Measurements from ENCODE around the gene SDCCAG8. TPM values are rescaled to one million over a fixed set of nuclear protein-coding genes. Genes with fewer than 3 reads are reported as not detected.

The SDCCAG8 gene
- total RNA-seq, 1 experiment from 2014 or later: 10.0 TPM

DNA sequence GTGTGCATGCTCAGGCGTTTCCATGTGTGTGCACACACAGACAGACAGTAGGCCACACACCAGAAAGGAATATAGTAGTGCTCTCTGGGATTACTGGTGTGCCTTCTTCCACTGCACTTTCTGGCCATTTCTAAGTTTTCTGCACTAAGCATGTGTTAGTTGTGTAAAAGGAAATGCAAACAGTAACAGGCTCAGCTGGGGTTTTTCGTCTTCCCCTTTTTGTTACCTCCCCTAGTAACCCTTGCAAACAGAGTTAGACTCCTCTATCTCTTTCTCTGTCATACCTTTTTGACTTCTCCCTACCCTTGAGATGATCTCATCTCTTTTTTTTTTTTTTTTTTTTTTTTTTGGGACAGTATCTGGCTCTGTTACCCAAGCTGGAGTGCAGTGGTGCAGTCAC, 196.3 kb downstream of the SDCCAG8 start:
- Histone ChIP-seq H4K20me1 (ENCODE audit: control insufficient read depth, insufficient read depth, insufficient read length) (no peaks in the 10 kb centered on the region), H3K79me1 (ENCODE audit: insufficient read depth, low read depth, low read length, poor library complexity, severe bottlenecking) (no peaks in the 10 kb centered on the region), H3K9ac (ENCODE audit: extremely low read depth, insufficient read length, low read length) (no peak overlapping the region), H2BK20ac (ENCODE audit: low read depth, low read length, poor library complexity, severe bottlenecking) (no peak overlapping the region), H3K23ac (ENCODE audit: insufficient read length, low read depth, low read length) (no peak overlapping the region), H3K4me1 (ENCODE audit: insufficient read depth, low read length) (no peaks in the 10 kb centered on the region), H2BK120ac (ENCODE audit: low read depth, low read length, poor library complexity, severe bottlenecking) (no peak overlapping the region), H3K23me2 (ENCODE audit: insufficient read length, low read depth, low read length, poor library complexity, severe bottlenecking) (no peaks in the 10 kb centered on the region), H3K4me2 (ENCODE audit: insufficient read depth, insufficient read length, low read length) (no peak overlapping the region), H3K56ac (ENCODE audit: insufficient read length, low read depth, low read length) (no peak overlapping the region), H4K5ac (ENCODE audit: insufficient read length, low read depth, low read length) (no peak overlapping the region), H3K79me2 (ENCODE audit: insufficient read depth, low read length) (no peaks in the 10 kb centered on the region), H3K18ac (ENCODE audit: insufficient read length, low read depth, low read length) (no peak overlapping the region), H2AK5ac (ENCODE audit: insufficient read length, low read length) (no peak overlapping the region), H2AFZ (ENCODE audit: low read length) (no peak overlapping the region), H3K14ac (ENCODE audit: insufficient read depth, low read length) (no peak overlapping the region), H2BK15ac (ENCODE audit: low read depth, low read length) (no peak overlapping the region), H4K91ac (ENCODE audit: insufficient read length, low read depth, low read length) (no peak overlapping the region), H2BK12ac (ENCODE audit: insufficient read length, low read depth, low read length) (no peak overlapping the region), H3K4ac (ENCODE audit: low read depth, low read length) (no peak overlapping the region), H3K27me3 (ENCODE audit: insufficient read depth, low read length) (no peaks in the 10 kb centered on the region), H2BK5ac (ENCODE audit: insufficient read length, low read length) (no peak overlapping the region), H3K27ac (ENCODE audit: insufficient read length, low read depth, low read length) (no peak overlapping the region), H3T11ph (ENCODE audit: low read length) (no peak overlapping the region), H3K9me3 (ENCODE audit: control insufficient read depth, low read depth, low read length) (no peaks in the 10 kb centered on the region), H4K8ac (replicated peaks; ENCODE audit: insufficient read length, low read depth, low read length) (no peak overlapping the region)
- no peaks in the 10 kb centered on the region for H3K27me3 Mint-ChIP-seq (ENCODE audit: low read depth)
- no peaks in the 10 kb centered on the region for H3K9me3 Mint-ChIP-seq
- no peak for DNase-seq
- H3K36me3 Mint-ChIP-seq (ENCODE audit: insufficient read depth in 1 of 3, low read depth in 3 of 3): no peaks in the 10 kb centered on the region
- no peak overlapping the region for H3K4me3 Mint-ChIP-seq
- no CpG with 5 or more reads among the region's 2 CpGs for WGBS (ENCODE audit: extremely low coverage, insufficient read length, low lambda C conversion rate)
- peaks cover 4 to 5% of the 10 kb centered on the region in 2 experiments; a peak in 1 of 4 replicates for H3K4me1 Mint-ChIP-seq
- TF ChIP-seq, protein P1, sequence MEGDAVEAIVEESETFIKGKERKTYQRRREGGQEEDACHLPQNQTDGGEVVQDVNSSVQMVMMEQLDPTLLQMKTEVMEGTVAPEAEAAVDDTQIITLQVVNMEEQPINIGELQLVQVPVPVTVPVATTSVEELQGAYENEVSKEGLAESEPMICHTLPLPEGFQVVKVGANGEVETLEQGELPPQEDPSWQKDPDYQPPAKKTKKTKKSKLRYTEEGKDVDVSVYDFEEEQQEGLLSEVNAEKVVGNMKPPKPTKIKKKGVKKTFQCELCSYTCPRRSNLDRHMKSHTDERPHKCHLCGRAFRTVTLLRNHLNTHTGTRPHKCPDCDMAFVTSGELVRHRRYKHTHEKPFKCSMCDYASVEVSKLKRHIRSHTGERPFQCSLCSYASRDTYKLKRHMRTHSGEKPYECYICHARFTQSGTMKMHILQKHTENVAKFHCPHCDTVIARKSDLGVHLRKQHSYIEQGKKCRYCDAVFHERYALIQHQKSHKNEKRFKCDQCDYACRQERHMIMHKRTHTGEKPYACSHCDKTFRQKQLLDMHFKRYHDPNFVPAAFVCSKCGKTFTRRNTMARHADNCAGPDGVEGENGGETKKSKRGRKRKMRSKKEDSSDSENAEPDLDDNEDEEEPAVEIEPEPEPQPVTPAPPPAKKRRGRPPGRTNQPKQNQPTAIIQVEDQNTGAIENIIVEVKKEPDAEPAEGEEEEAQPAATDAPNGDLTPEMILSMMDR (conservative IDR thresholded peaks at IDR 0.05): no peak
- 0 out of 7 replicates have a peak overlapping the region, but pooled peaks of 1 of the 3 experiments have one; percentile 18 for H3K27ac Mint-ChIP-seq
